SIG-M5 treated with dmso at 0.1 percent for 504 hours (cell line): ENCODE results near the gene EGLN2.
"Not testable (repeated sequence)": the region's sequence is repeated elsewhere in the genome, so short reads cannot be mapped to it uniquely, and the experiment has no call there.

Source experiments
- DNase-seq: peaks from one replicate; lab custom pipeline; 2025; ENCODE audit not compliant: unreplicated experiment; lab: John Stamatoyannopoulos, UW

The EGLN2 gene

DNA sequence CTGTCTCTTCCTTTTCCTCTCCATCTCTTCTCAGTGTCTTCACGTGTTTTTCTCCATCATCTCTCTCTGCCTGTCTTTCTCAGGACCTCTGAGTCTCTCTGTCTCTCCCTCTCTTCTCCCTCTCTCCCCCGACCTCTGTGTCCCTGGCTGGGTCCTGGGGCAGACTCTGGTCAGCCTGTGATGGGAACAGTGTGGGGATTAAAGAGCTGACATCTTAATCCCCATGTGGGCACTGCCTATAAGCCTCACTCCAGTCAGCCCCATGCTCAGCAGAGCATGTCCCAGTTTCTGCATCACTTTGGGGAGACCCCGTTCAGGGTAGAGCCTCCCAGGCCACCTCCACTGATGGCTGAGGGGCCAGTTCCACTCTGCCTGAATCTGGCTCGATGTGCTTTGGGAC lies 16.2 kb downstream of the EGLN2 start:
- DNase-seq = no peak

DNA sequence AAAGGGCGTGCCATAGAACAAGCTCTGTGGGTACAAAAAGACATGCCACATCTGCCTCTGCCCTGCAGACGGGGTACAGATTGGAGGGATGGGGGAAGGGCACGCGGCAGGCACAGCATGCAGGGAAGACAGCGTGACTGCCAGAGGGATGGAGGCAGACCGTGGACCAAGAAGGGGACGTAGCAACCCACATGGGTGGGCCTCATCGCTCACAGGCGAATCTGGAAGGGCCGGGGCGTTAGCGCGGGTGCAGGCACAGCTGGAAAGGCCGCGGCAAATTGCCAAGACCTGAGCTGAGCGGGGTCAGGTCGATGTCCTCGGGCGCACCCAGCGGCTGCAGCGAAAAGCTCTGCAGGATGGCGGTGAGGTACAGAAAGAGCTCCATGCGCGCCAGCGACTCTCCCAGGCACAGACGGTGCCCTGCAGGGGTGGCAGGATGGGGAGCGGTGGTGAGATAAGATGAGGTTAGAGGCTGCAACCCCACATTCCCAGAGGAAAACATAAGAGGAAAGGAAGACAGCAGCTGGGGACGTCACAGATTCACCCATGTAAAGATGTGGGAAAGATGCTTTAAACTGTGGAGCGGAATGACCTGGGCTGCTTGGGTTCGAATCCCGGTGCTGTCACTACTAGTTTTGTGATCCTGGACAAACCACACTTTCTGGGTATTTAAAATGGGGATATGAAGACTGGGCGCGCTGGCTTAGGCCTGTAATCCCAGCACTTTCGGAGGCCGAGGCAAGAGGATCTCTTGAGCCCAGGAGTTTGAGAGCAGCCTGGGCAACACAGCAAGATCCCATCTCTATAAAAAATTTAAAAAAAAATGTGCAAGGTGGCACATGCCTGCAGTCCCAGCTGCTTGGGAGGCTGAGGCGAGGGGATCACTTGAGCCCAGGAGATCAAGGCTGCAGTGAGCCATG lies 19.7 kb downstream of the EGLN2 start:
- DNase-seq = not testable (repeated sequence)

DNA sequence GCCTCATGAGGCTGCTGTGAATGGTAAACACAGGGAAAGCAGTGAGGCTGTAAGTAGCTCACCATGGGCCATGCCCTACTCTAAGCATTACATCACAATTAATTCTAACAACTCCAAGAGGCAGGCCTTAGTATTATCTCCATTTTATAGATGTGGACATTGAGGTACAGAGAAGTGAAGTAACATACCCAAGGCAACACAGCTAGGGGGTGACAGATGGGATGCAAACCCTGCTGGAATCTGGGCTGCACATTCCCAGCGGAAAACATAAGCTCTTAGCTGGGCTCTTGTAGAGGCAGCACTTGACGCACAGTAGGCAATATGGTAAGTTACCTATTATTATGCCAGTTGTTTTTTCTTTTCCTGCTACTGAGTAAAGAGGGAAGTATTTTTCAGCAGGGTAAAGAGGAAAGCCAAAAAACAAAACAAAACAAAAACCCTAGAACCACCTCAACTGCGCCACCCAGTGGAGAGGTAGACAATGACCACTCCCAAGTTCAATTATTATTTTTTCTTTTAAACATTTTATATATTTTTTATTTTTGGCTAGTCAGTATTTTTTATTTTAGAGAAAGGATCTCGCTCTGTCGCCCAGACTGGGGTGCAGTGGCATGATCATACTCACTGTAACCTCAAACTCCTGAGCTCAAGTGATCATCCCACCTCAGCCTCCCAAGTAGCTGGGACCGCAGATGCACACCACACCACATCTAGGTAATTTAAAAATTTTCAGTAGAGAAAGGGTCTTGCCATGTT lies 20.7 kb downstream of the EGLN2 start:
- DNase-seq = peak; percentile 41

DNA sequence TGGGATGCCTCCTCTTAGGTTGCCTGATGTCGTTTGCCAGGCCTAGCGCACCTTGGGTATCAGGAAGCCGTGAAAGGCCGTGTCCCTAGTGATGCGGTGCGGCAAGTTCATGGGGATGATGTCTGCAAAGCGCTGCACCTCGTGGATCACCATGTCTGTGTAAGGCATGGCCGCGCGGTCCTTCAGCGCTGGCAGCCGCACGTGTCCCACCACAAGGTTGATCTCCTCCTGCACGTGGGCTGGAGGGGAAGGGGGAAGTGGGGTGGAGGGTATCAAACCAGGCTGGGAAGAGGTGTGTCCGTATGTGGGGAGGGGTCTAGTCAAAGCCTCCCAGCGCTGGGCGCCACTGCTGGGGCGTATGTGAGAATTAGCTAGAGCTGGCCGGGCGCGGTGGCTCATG lies 23.2 kb downstream of the EGLN2 start:
- no peak for DNase-seq

DNA sequence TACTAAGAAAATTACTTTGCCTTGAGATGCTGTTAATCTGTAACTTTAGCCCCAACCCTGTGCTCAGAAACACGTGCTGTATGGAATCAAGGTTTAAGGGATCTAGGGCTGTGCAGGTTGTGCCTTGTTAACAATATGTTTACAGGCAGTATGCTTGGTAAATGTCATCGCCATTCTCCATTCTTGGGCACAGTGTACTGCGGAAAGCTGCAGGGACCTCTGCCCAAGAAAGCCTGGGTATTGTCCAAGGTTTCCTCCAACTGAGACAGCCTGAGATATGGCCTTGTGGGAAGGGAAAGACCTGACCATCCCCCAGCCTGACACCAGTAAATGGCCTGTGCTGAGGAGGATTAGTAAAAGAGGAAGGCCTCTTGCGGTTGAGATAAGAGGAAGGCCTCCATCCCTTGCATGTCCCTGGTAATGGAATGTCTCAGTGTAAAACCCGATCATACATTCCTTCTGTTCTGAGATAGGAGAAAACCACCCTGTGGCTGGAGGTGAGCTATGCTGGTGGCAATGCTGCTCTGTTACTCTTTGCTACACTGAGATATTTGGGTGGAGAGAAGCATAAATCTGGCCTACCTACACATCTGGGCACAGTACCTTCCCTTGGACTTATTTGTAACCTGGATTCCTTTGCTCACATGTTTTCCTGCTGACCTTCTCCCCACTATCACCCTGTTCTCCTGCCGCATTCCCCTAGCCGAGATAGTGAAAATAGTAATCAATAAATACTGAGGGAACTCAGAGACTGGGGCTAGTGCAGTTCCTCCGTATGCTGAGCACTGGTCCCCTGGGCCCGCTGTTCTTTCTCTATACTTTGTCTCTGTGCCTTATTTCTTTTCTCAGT lies 23.9 kb downstream of the EGLN2 start:
- DNase-seq = peak; percentile 75

DNA sequence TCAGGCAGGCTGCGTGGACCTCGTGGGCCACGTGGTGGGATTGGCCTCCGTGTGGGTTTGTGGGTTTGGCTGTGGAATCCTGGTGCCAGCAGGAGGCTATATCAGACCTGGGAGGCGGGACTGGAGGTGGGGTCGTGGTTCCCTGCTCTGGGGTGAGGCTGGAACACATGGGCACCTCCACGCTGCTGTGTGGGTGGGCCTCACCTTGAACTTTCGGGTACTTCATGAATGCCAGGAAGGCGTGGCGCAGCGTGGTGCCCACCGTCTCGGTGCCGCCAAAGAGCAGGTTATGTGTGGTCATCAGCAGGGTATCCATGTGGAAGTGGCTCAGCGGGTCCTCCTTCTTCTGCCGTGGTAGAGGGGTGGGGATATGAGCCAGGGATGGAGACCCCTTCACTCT lies 25.9 kb downstream of the EGLN2 start:
- not testable (repeated sequence) for DNase-seq

DNA sequence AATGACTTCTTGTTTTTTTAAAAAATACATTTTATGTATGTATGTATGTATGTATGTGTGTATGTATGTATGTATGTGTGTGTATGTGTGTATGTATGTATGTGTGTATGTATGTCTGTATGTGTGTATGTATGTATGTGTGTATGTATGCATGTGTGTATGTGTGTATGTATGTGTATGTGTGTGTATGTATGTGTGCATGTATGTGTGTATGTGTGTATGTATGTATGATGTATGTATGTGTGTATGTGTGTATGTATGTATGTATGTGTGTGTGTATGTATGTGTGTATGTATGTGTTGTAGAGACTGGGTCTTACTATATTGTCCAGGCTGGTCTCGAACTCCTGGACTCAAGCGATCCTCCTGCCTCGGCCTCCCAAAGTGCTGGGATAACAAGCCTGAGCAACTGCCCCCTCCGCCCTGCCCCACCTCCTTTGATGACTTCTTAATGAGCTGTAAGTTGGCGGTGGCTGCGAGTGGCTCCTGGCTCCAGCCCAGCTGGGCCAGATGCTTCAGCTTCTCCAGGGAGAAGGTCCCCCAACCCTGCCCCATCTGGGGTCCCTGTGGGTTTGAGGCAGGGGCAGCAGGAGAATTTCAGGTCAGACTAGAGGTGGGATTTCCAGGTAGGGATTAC lies 26.6 kb downstream of the EGLN2 start:
- DNase-seq = not testable (repeated sequence)

DNA sequence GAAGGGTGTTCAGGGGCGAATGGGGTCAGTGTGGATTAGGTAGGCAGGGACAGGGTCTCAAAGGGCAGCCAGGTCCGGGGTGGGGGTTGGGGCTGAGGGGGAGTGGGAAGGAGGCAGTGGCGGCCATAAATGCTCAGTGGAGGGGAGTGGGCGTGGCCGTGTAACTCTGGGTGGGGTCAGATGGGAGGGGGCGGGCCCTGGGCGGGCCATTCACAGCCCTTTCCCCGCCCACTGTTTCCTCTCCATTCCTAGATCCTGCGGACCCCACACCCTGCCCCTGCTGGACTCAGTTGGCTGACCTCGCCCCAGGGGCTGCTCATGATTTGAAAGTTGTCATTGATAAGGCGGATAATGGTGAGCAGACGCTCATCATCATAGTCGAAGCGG lies 27.3 kb downstream of the EGLN2 start:
- not testable (repeated sequence) for DNase-seq

DNA sequence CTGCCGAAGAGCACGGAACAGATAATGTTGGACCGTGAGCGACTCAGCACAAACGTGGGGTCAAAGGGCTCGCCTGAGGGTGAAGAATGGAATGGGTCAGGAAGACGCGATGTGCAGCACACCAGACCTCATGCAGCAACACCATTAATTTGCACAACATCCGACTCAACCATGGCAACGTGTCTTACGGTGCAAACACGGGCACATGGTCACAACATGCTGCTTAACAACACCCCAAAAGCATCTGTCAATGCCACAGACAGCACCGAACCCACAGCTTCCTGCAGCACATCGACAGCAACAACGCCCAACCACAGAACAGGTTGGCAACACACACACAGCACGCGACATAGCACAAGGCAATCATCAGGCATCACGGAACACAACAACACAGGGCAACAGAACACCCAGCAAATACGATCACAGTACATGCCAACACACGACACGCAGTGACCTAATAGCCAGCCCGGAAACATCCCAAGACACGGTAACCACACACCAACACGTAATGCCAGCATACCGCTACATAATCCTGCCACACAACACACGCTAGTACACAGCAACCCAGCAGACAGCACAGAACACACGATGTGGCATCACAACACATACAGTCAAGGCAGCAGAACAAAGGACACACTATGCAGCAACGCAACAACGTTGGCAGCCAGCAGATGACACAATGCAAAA lies 27.9 kb downstream of the EGLN2 start:
- DNase-seq = not testable (repeated sequence)

DNA sequence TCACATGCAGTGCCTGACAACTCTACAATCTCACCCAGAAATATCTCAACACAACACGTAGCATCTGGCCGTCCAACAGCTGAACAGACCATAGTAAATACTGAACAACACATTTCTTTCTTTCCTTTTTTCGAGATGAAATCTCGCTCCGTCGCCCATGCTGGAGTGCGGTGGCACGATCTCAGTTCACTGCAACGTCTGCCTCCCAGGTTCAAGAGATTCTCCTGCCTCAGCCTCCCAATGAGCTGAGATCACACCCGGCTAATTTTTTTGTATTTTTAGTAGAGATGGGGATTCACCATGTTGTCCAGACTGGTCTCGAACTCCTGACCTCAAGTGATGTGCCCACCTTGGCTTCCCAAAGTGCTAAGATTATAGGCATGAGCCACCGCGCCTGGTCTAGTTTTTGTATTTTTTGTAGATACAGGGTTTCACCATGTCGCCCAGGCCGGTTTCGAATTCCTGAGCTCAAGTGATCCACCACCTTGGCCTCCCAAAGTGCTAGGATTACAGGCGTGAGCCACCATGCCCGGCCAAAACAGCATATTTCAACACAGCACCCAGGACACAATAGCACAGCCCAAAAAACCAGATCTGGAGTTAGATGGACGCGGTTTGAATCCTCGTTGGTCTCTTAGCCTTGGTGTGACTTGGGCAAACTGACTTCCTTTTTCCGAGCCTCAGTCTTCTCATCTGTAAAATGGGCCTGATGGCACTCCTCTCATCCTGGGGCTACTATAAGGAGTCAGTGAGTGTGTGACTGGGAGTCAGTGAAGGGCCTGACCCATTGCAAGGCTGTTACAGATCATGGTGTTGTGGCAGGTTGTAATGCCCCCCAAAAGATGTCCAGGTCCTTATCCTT lies 28.6 kb downstream of the EGLN2 start:
- no peak for DNase-seq

DNA sequence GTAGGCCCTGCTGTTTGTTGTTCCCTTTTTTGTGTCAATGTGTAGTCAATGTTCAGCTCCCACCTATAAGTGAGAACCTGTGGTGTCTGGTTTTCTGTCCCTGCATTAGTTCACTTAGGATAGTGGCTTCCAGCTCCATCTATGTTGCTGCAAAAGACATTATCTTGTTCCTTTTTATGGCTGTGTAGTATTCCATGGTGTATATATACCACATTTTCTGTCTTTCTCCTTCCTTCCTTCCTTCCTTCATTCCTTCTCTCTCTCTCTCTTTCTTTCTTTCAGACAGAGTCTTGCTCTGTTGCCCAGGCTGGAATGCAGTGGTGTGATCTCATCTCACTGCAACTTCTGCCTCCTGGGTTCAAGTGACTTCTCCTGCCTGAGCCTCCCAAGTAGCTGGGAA lies 30.2 kb downstream of the EGLN2 start:
- no peak for DNase-seq

DNA sequence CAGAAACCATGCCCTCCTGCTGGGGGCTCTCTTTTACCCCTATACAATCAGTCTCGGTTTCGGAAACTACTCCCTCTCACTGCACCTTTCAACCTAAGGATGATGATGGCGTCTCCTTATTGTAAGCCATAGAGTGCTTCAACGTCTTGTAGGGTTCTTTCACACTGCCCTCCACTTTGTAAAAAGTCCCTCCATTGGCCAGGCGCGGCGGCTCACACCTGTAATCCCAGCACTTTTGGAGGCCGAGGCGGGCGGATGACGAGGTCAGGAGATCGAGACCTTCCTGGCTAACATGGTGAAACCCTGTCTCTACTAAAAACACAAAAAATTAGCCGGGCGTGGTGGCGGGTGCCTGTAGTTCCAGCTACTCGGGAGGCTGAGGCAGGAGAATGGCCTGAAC lies 31.8 kb downstream of the EGLN2 start:
- not testable (repeated sequence) for DNase-seq

DNA sequence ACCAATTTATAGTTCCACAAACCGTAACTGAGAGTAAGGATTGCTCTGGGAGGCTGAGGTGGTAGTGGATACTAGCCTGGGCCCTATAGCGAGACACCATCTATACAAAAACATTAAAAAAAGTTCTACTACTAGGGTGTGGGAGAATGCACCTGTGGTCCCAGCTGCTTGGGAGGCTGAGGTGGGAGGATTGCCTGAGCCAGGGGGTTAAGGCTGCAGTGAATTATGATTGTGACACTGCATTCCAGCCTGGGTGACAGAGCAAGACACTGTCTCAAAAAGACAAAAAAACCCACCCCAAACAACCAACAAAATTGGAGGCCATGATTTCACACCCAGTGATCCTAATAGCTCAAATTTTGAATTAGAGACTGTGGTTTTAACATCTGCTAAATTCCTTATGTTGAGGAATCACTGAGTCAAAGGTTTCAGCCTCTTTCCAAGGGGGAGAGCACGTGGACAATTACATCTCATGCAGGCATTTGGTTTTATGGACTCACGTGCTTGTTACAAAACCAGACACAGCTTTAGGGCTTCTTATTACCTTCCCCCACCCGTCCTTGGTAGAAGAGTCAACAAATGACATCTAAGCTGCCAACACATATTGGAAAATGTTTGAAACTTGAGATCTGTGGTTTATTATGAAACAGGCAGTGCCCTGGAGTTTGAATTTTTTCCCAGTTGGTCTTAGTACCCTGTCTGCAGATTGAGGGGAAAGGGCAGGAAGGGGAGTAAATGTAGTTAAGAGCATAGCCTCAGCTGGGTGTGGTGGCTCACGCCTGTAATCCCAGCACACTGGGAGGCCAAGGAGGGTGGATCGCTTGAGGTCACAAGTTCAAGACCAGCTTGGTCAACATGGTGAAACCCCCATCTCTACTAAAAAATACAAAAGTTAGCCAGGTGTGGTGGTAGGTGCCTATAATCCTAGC lies 32.8 kb downstream of the EGLN2 start:
- DNase-seq = peak; percentile 87

DNA sequence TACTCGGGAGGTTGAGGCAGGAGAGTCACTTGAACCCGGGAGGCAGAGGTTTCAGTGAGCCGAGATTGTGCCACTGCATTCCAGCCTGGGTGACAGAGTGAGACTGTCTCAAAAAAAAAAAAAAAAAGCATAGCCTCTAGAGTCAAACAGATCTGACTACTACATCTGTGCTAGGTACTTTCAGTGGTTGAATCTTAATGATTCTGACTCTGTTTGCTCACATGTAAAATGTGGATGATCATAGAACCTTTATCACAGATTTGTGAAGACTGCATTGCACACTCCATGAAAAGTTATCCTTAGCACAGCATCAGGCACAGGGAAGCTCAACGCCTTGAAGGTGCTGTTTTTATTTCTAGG lies 33.4 kb downstream of the EGLN2 start:
- DNase-seq = not testable (repeated sequence)

DNA sequence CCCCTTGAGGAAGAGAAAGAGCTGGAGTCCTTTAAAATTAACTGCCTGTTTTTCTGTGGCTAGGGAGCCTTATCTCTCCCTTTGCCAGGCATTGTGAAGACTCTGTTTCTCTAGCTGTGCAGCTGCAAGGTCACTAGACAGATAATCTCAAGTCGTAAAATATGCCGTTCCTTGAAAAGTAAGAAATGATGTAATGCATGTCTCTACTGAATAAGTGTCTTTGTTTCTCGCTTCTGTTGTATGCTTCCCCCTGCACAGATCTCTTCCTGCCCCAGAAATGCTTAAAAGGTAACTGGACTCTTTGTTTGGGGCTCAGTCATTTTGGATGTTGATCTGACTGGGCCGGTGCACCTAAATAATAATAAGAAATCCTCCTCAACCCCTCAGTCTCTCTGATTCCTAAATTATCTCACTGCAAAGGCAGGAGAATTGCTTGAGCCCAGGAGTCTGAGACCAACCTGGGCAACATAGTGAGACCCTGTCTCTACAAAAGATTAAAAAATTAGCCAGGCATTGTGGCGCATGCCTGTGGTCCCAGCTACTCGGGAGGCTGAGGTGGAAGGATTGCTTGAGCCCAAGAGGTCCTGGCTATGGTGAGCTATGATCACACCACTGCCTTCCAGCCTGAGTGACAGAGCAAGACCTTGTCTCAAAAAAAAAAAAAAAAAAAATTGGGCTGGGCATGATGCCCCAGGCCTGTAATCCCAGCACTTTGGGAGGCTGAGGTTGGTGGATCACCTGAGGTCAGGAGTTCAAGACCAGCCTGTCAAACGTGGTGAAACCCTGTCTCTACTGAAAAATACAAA lies 34.9 kb downstream of the EGLN2 start:
- not testable (repeated sequence) for DNase-seq

DNA sequence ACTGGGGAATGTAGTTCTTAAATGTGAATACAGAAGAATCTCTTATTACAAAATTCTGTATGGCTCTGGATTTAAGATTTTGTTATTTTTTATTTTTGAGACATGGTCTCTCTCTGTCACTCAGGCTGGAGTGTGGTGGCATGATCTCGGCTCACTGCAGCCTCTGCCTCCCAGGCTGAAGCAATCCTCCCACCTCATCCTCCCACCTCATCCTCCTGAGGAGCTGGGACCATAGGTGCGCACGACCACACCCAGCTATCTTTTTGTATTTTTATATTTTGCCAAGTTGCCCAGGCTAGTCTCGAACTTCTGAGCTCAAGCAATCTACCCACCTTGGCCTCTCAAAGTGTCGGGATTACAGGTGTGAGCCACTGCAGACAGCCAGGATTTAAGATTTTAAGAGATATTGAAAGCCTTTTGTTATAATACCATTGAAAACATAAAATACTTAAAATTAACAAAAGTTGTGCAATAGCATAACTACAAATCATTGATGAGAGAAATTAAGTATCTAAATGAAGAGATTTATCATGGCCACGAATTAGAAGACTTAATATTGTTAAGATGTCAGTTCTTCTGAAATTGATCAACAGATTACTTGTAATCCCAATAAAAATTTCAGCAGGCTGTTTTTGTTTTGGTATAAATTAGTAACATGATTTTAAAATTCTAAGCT lies 37.9 kb downstream of the EGLN2 start:
- DNase-seq = no peak

DNA sequence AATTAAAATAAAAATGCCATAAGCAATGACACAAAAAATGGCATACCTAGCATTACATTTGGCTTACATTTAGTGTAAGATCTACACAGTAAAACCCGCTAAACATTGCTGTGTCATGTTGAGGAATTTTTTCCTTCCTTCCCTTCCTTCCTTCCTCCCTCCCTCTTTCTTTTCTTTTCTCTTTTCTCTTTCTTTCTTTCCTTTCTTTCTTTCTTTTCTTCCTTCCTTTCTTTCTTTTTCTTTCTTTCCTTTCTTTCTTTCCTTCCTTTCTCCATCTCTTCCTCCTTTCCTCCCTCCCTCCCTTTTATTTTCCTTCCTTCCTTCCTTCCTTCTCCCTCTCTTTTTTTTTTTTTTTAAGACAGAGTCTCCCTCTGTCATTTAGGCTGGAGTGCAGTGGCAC lies 39.5 kb downstream of the EGLN2 start:
- not testable (repeated sequence) for DNase-seq
